MM.1S (cell line): Measurements from ENCODE around the gene SLC27A2.

Experiments
- DNase-seq: peaks from one replicate; pipeline ENCODE4 v3.0.0-alpha.2; 2015
- H2AFZ ChIP-seq: fragments of 300-600 bp; sonication (generic); 2 replicates; pipeline ENCODE4 v1.6.0; 2016; ENCODE audit warnings: antibody characterized with exemption, low read length
- H3F3A ChIP-seq: fragments of 300-600 bp; sonication (generic); 2 replicates; pipeline ENCODE4 v1.6.1; 2016; ENCODE audit warnings: mild to moderate bottlenecking, antibody characterized with exemption, low read length, moderate library complexity, mixed read lengths; ENCODE audit not compliant: insufficient read depth
- H3K27ac ChIP-seq: fragments of 300-600 bp; sonication (generic); 2 replicates; pipeline ENCODE4 v1.5.1; 2016; ENCODE audit warnings: mild to moderate bottlenecking, low read length
- H3K27me3 ChIP-seq: fragments of 300-600 bp; sonication (generic); replicated peaks from 2 replicates; pipeline ENCODE4 v1.6.0; 2016; ENCODE audit warnings: low read length; ENCODE audit not compliant: insufficient read depth
- H3K36me3 ChIP-seq: fragments of 300-600 bp; sonication (generic); replicated peaks from 2 replicates; pipeline ENCODE4 v1.6.1; 2016; ENCODE audit warnings: mild to moderate bottlenecking, low read length, mixed read lengths; ENCODE audit not compliant: insufficient read depth
- H3K4me1 ChIP-seq: fragments of 300-600 bp; sonication (generic); 2 replicates; pipeline ENCODE4 v1.6.1; 2016; ENCODE audit warnings: low read length, mixed read lengths
- H3K4me2 ChIP-seq: fragments of 300-600 bp; sonication (generic); 2 replicates; pipeline ENCODE4 v1.6.0; 2016; ENCODE audit warnings: low read depth, low read length
- H3K4me3 ChIP-seq: fragments of 300-600 bp; sonication (generic); 2 replicates; pipeline ENCODE4 v1.5.1; 2016; ENCODE audit warnings: low read length, mixed read lengths
- H3K79me2 ChIP-seq: fragments of 300-600 bp; sonication (generic); 2 replicates; pipeline ENCODE4 v1.6.1; 2016; ENCODE audit warnings: mixed run types, low read length, mixed read lengths
- H3K9ac ChIP-seq: fragments of 300-600 bp; sonication (generic); 2 replicates; pipeline ENCODE4 v1.6.1; 2016; ENCODE audit warnings: low read length, mixed read lengths
- H3K9me2 ChIP-seq: fragments of 300-600 bp; sonication (generic); replicated peaks from 2 replicates; pipeline ENCODE4 v1.6.1; 2016; ENCODE audit warnings: mild to moderate bottlenecking, low read length, mixed read lengths; ENCODE audit not compliant: insufficient read depth
- H3K9me3 ChIP-seq: fragments of 300-600 bp; sonication (generic); replicated peaks from 2 replicates; pipeline ENCODE4 v1.6.1; 2016; ENCODE audit warnings: mild to moderate bottlenecking, low read length, mixed read lengths; ENCODE audit not compliant: insufficient read depth
- H4K20me1 ChIP-seq: fragments of 300-600 bp; sonication (generic); 2 replicates; pipeline ENCODE4 v1.6.1; 2016; ENCODE audit warnings: mild to moderate bottlenecking, low read length, moderate library complexity, mixed read lengths; ENCODE audit not compliant: insufficient read depth
- CTCF ChIP-seq: fragments of 300-600 bp; sonication (generic); IDR thresholded peaks from 2 replicates; pipeline ENCODE4 v1.5.1; 2016; ENCODE audit warnings: antibody characterized with exemption, low read length, mixed read lengths
- EZH2 ChIP-seq: fragments of 300-600 bp; sonication (generic); optimal IDR thresholded peaks from 2 replicates; pipeline ENCODE3; 2017; ENCODE audit warnings: low read depth, mild to moderate bottlenecking, antibody characterized with exemption, low read length, mixed read lengths
- EZH2phosphoT487 ChIP-seq: fragments of 300-600 bp; sonication (generic); IDR thresholded peaks from 2 replicates; pipeline ENCODE4 v1.6.1; 2018; ENCODE audit warnings: antibody characterized with exemption, low read length

SLC27A2 gene

GRCh38 chr15:50261981-50262380 lies 80.0 kb downstream of the SLC27A2 start:
- Histone ChIP-seq H3K9me2 (no peaks in the 10 kb centered on the region), H3K9ac (no peak overlapping the region), H2AFZ (no peak overlapping the region), H3K27me3 (no peaks in the 10 kb centered on the region), H3K79me2 (no peaks in the 10 kb centered on the region), H3K36me3 (no peaks in the 10 kb centered on the region), H3F3A (no peaks in the 10 kb centered on the region), H3K4me3 (no peak overlapping the region), H3K27ac (no peak overlapping the region), H3K4me1 (no peaks in the 10 kb centered on the region), H3K4me2 (no peak overlapping the region), H3K9me3 (no peaks in the 10 kb centered on the region), H4K20me1 (no peaks in the 10 kb centered on the region)
- no peak for DNase-seq
- TF ChIP-seq CTCF (no peak), EZH2 (no peak), EZH2phosphoT487 (no peak)

GRCh38 chr15:50262533-50262932 lies 80.5 kb downstream of the SLC27A2 start:
- Histone ChIP-seq H3K9me3 (no peaks in the 10 kb centered on the region), H3K4me3 (no peak overlapping the region), H2AFZ (no peak overlapping the region), H3F3A (no peaks in the 10 kb centered on the region), H3K9me2 (no peaks in the 10 kb centered on the region), H3K27ac (no peak overlapping the region), H3K4me1 (no peaks in the 10 kb centered on the region), H3K4me2 (no peak overlapping the region), H3K27me3 (no peaks in the 10 kb centered on the region), H3K36me3 (no peaks in the 10 kb centered on the region), H4K20me1 (no peaks in the 10 kb centered on the region), H3K79me2 (no peaks in the 10 kb centered on the region), H3K9ac (no peak overlapping the region)
- no peak for DNase-seq
- TF ChIP-seq EZH2, result no peak
- no peak for TF ChIP-seq EZH2phosphoT487
- no peak for TF ChIP-seq CTCF

- Histone ChIP-seq H2AFZ (no peak within 1 kb of the TSS), H3K27ac (no peak within 1 kb of the TSS)
These were observed 83.6 kb downstream of the SLC27A2 start, which contains the start of gene HDC for GRCh38 chr15:50265620-50266019. TSS of gene HDC (minus strand) at chr15:50265726. CDS start at chr15:50265623, 103 bp downstream.

More at GRCh38 chr15:50265620-50266019, 83.6 kb downstream of the SLC27A2 start, which contains the start of gene HDC:
- TF ChIP-seq EZH2 (no peak), CTCF (no peak), EZH2phosphoT487 (no peak)
- Histone ChIP-seq H4K20me1 (no peaks in the 10 kb centered on the region), H3K27me3 (no peaks in the 10 kb centered on the region), H3K36me3 (no peaks in the 10 kb centered on the region), H3F3A (no peaks in the 10 kb centered on the region), H3K9me3 (no peaks in the 10 kb centered on the region), H3K9ac (no peak within 1 kb of the TSS), H3K4me3 (no peak within 1 kb of the TSS), H3K9me2 (no peaks in the 10 kb centered on the region), H3K4me2 (no peak within 1 kb of the TSS), H3K79me2 (no peaks in the 10 kb centered on the region), H3K4me1 (no peaks in the 10 kb centered on the region)
- no peak for DNase-seq
